ENCODE data around the gene TMEM198.

Gene TMEM198

DNA sequence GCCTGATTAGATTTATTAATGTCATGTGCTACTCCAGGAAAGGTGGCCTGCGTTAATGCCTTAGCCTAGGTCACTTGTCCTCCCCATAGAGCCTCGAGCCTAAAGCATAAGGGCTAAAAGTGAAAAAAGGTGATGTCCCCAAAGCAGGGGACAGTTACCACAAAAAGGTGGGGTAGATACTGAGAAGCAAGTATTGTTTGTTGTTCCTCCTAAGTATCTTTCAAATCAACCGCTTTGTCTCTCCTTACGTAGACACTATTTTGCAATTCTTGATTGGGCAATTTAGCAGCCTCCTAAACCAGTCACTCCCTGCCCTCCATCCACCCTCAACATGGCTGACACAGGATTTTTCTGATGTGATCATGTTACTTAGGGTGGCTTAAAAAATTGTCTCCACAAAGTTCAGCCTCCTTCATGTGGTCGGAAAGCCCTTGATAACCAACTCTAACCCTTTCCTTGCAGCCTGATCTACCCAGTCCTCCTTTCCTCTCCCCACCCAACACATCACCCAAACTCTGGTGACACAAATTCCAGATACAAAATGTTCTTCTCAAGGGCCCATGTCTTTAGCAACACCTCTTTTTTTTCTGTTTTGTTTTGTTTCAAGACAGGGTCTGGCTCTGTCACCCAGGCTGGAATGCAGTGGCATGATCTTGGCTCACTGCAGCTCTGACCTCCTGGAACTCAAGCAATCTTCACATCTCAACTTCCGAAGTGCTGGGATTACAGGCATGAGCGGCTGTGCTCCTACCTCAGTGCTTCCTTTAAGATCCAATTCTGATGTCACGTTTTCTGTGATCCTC, 35.2 kb downstream of the TMEM198 start:
- no peak for DNase-seq (ENCODE audit: low spot score)

DNA sequence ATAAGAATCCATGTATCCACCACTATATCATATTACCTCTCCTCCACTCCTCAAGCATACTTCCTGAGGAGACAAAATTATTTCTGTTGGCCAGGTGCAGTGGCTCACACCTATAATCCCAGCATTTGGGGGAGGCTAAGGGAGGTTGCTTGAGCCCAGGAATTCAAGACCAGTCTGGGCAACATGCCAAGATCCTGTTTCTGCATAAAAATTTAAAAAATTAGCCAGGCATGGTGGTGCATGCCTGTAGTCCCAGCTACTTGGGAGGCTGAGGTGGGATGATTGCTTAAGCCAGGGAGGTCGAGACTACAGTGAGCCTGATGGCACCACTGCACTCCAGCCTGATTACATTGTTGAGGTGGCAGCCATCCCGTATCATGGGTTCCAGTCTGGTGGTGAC, 37.5 kb downstream of the TMEM198 start:
- no peak for DNase-seq (ENCODE audit: low spot score)

- no peak for DNase-seq (ENCODE audit: low spot score)
Observed at GRCh38 chr2:219591091-219591490, 47.3 kb downstream of the TMEM198 start.

GRCh38 chr2:219592736-219593135, 48.9 kb downstream of the TMEM198 start:
- DNase-seq (ENCODE audit: low spot score) = no peak

DNA sequence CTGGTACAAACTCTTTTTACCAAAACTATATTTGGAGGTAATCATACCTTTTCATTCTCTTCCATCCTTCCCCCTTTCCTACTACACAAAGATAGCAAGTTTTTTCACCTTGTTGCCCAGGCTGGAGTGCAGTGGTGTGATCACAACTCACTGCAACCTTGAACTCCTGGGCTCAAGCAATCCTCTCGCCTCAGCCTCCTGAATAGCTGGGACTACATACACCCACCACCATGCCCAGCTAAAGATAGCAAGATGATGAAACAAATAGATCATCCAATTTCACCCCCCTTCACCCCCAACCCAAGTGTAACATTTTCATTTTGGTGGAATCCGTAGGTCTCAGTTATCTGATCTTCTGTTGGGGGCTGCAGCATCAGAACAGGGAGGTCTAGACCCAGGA, 49.3 kb downstream of the TMEM198 start:
- DNase-seq (ENCODE audit: low spot score) = no peak

DNA sequence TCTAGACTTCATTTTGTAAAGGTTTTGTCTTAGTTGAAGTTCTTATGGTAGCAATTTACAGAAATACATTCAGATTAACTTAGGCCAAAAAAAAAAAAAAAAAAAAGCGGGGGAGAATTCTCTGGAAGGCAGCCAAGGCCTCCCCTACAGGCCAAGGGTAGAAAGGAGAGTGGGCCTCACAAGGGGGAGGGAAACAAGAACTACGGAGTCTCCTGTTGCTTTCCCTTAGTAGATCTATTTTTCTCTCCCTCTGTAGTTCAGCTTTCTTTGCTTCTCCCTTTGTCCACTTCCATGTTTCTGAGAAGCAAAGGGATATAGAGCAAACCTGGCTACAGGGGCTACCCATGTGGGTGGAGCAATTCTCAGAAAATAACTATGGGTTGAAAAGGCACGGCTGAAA, 51.4 kb downstream of the TMEM198 start:
- no peak for DNase-seq (ENCODE audit: low spot score)

DNA sequence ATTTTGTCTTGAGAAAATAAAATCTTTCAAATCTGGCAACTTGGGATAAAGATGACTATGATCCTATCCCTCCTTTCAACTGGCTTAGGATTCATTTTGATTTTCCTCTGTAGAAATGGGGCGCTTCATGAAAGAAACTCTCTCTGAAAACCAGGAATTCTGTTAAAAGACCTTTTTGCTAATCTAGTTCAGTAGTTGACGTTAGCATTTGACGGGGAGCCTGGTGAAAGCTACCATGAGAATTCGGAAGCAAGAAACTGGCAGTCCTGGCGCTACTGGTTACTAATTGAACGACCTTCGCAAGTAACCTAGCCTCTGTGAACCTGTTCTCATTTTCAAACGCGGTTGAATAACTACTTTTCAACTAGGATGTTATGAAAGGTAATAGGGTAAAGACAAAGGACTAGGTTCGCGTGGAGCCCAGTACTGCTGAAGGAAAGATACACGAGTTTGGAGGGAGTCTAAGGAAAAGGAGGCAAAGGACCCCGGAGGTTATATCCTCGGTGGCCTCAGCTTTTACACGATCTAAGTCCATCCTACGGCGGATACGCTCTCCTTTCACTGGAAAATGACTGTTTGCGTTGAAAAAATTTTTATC, 53.2 kb downstream of the TMEM198 start:
- DNase-seq (ENCODE audit: low spot score) = no peak

GRCh38 chr2:219597552-219598307, 53.9 kb downstream of the TMEM198 start, which contains the start of gene STK11IP:
TSS of gene STK11IP (plus strand) at chr2:219597857. CDS start at chr2:219598120, 263 bp downstream.
- peak; percentile 98 for DNase-seq (ENCODE audit: low spot score)

DNA sequence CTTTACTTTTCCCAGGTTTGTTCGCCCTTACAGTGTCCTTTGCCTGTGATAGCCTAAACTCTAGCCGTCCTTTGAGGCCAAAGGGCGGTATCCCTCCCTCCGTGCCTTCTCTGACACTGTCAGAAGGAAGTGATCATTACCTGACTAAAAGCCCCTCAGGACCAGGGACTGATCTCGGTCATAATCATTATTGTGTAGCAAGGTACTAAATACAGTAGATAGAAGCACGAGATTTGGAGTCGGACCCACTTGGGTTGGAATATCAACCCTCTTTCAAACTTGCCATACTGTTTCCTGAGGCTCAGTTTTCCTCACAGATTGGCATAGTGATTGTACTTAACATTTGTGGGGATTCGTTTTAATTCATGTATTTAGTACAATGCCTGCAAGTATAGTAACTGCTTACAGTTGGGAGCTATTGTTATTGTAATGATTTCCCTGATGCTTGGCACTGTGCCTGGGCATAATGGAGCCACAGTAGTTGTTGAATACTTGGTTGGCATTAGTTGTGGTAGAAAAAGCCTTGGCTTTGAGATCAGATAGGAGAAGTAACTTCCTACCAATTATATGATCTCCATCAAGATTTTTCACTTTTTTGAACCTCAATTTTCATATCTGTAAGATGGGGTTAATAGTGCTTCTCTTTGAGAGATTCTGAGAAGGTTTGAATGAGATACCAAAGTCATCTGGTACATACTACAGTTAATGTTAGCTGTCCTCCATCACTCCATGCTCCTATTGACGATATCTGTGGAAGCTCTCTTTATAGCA, 54.7 kb downstream of the TMEM198 start:
- DNase-seq (ENCODE audit: low spot score) = no peak
